Neural progenitor cell (in vitro differentiated cells): ENCODE results near the gene RNF150. TPM values are rescaled to one million over a fixed set of nuclear protein-coding genes. Genes with fewer than 3 reads are reported as not detected.

ENCODE experiments used
- DNase-seq: peaks from one replicate; pipeline ENCODE4 v3.0.0-alpha.2; 2016; ENCODE audit warnings: low spot score
- H2AFZ ChIP-seq: fragments of 200-600 bp; sonication (generic); replicated peaks from 2 replicates; pipeline ENCODE4 v1.6.1; 2016; ENCODE audit warnings: antibody characterized with exemption
- H3F3A ChIP-seq: fragments of 200-600 bp; sonication (generic); 2 replicates; pipeline ENCODE4 v1.6.1; 2016; ENCODE audit warnings: antibody characterized with exemption, low read depth
- H3K27ac ChIP-seq: fragments of 200-600 bp; sonication (generic); 2 replicates; pipeline ENCODE4 v1.5.1; 2016; ENCODE audit warnings: mild to moderate bottlenecking
- H3K27me3 ChIP-seq: fragments of 200-600 bp; sonication (generic); 2 replicates; pipeline ENCODE4 v1.6.1; 2016; ENCODE audit warnings: mild to moderate bottlenecking, moderate library complexity
- H3K36me3 ChIP-seq: fragments of 200-600 bp; sonication (generic); 2 replicates; pipeline ENCODE4 v1.5.1; 2016
- H3K4me1 ChIP-seq: fragments of 200-600 bp; sonication (generic); 2 replicates; pipeline ENCODE4 v1.6.1; 2016; ENCODE audit warnings: mixed run types
- H3K4me2 ChIP-seq: fragments of 200-600 bp; sonication (generic); 2 replicates; pipeline ENCODE4 v1.6.1; 2016
- H3K4me3 ChIP-seq: fragments of 200-600 bp; sonication (generic); 2 replicates; pipeline ENCODE4 v1.5.1; 2016
- H3K79me2 ChIP-seq: fragments of 200-600 bp; sonication (generic); 2 replicates; pipeline ENCODE4 v1.6.1; 2016; ENCODE audit warnings: low read depth
- H3K9ac ChIP-seq: fragments of 200-600 bp; sonication (generic); 2 replicates; pipeline ENCODE4 v1.6.1; 2016
- H3K9me3 ChIP-seq: fragments of 200-600 bp; sonication (generic); 2 replicates; pipeline ENCODE4 v1.5.1; 2016; ENCODE audit warnings: low read depth
- H4K20me1 ChIP-seq: fragments of 200-600 bp; sonication (generic); 2 replicates; pipeline ENCODE4 v1.6.1; 2016; ENCODE audit warnings: low read depth
- H3K27ac Mint-ChIP-seq: 3 replicates; pipeline ENCODE4 v1.8.0; 2021; ENCODE audit warnings: mixed read lengths
- H3K27me3 Mint-ChIP-seq: 2 replicates; pipeline ENCODE4 v1.8.0; 2022; ENCODE audit warnings: low read depth, mild to moderate bottlenecking, inconsistent platforms, moderate library complexity, mixed read lengths; ENCODE audit not compliant: insufficient read depth
- H3K36me3 Mint-ChIP-seq: 3 replicates; pipeline ENCODE4 v1.8.0; 2021; ENCODE audit warnings: mixed read lengths
- H3K4me1 Mint-ChIP-seq: 3 replicates; pipeline ENCODE4 v1.8.0; 2021; ENCODE audit warnings: mixed read lengths
- H3K4me3 Mint-ChIP-seq: 3 replicates; pipeline ENCODE4 v1.8.0; 2021; ENCODE audit warnings: mild to moderate bottlenecking, moderate library complexity, mixed read lengths
- H3K9me3 Mint-ChIP-seq: 3 replicates; pipeline ENCODE4 v1.8.0; 2020; ENCODE audit warnings: mixed read lengths
- CTCF ChIP-seq: fragments of 200-600 bp; sonication (generic); IDR thresholded peaks from 2 replicates; pipeline ENCODE4 v1.5.1; 2017; ENCODE audit warnings: antibody characterized with exemption, mild to moderate bottlenecking
- EZH2 ChIP-seq: fragments of 200-600 bp; sonication (generic); IDR thresholded peaks from 2 replicates; pipeline ENCODE4 v1.6.1; 2017; ENCODE audit warnings: antibody characterized with exemption, mild to moderate bottlenecking, moderate library complexity
- EZH2phosphoT487 ChIP-seq: fragments of 200-600 bp; sonication (generic); IDR thresholded peaks from 2 replicates; pipeline ENCODE4 v1.6.1; 2017; ENCODE audit warnings: antibody characterized with exemption
- total RNA-seq: library from RNA; depleted of rRNA; stranded (reverse); fragments of >200 nt; gene quantifications from 2 replicates; pipeline ENCODE4 v1.2.3, GENCODE V29; 2015; ENCODE audit warnings: low replicate concordance

RNF150 gene
- total RNA-seq, 1 donor from 2014 or later, result 1.4 TPM

GRCh38 chr4:140876615-140877364 lies 256.5 kb downstream of the RNF150 start:
- Histone ChIP-seq H3K36me3 (no peaks in the 10 kb centered on the region), H3F3A (no peaks in the 10 kb centered on the region), H3K4me3 (no peak overlapping the region), H3K9ac (no peak overlapping the region), H3K27ac (no peak overlapping the region), H3K27me3 (peaks cover 45% of the 10 kb centered on the region), H4K20me1 (no peaks in the 10 kb centered on the region), H3K9me3 (no peaks in the 10 kb centered on the region), H3K79me2 (no peaks in the 10 kb centered on the region), H3K4me2 (no peak overlapping the region), H2AFZ (no peak overlapping the region), H3K4me1 (no peaks in the 10 kb centered on the region)
- no peaks in the 10 kb centered on the region for H3K36me3 Mint-ChIP-seq
- no peak overlapping the region for H3K4me3 Mint-ChIP-seq
- H3K9me3 Mint-ChIP-seq, result peaks cover 22% of the 10 kb centered on the region
- TF ChIP-seq CTCF (no peak), EZH2 (no peak), EZH2phosphoT487 (no peak)
- no peak overlapping the region for H3K27ac Mint-ChIP-seq
- peaks cover 18% of the 10 kb centered on the region for H3K27me3 Mint-ChIP-seq
- no peaks in the 10 kb centered on the region for H3K4me1 Mint-ChIP-seq
- no peak for DNase-seq

GRCh38 chr4:140875746-140876452 lies 257.4 kb downstream of the RNF150 start:
- Mint-ChIP-seq H3K4me1 (no peaks in the 10 kb centered on the region), H3K9me3 (peaks cover 18% of the 10 kb centered on the region), H3K36me3 (no peaks in the 10 kb centered on the region), H3K4me3 (no peak overlapping the region), H3K27ac (no peak overlapping the region), H3K27me3 (peaks cover 17% of the 10 kb centered on the region)
- Histone ChIP-seq H2AFZ (no peak overlapping the region), H3K4me1 (no peaks in the 10 kb centered on the region), H3K79me2 (no peaks in the 10 kb centered on the region), H3K9me3 (no peaks in the 10 kb centered on the region), H3K27me3 (peaks cover 54% of the 10 kb centered on the region), H3K36me3 (no peaks in the 10 kb centered on the region), H4K20me1 (no peaks in the 10 kb centered on the region), H3K4me2 (no peak overlapping the region), H3F3A (no peaks in the 10 kb centered on the region), H3K27ac (no peak overlapping the region), H3K9ac (no peak overlapping the region), H3K4me3 (no peak overlapping the region)
- TF ChIP-seq EZH2 (no peak), EZH2phosphoT487 (no peak), CTCF (no peak)
- no peak for DNase-seq

- peaks cover 9% of the 10 kb centered on the region for H3K9me3 Mint-ChIP-seq
- Histone ChIP-seq H3K27me3 (peaks cover 72% of the 10 kb centered on the region), H4K20me1 (peaks cover 14% of the 10 kb centered on the region), H3K27ac (no peak overlapping the region), H3K4me1 (no peaks in the 10 kb centered on the region), H3K36me3 (no peaks in the 10 kb centered on the region), H3K79me2 (no peaks in the 10 kb centered on the region), H3K9me3 (no peaks in the 10 kb centered on the region), H3K4me2 (no peak overlapping the region), H3K9ac (no peak overlapping the region), H3F3A (no peaks in the 10 kb centered on the region), H2AFZ (no peak overlapping the region), H3K4me3 (no peak overlapping the region)
- no peak overlapping the region for H3K4me3 Mint-ChIP-seq
- no peak for DNase-seq
- H3K27me3 Mint-ChIP-seq, result peaks cover 26% of the 10 kb centered on the region
- no peaks in the 10 kb centered on the region for H3K36me3 Mint-ChIP-seq
- H3K27ac Mint-ChIP-seq, result no peak overlapping the region
- TF ChIP-seq EZH2 (no peak), EZH2phosphoT487 (no peak), CTCF (no peak)
- H3K4me1 Mint-ChIP-seq, result no peaks in the 10 kb centered on the region
Observed at GRCh38 chr4:140874056-140874455, 259.2 kb downstream of the RNF150 start.
